ENCODE measurements around the gene MBTPS1.

DNA sequence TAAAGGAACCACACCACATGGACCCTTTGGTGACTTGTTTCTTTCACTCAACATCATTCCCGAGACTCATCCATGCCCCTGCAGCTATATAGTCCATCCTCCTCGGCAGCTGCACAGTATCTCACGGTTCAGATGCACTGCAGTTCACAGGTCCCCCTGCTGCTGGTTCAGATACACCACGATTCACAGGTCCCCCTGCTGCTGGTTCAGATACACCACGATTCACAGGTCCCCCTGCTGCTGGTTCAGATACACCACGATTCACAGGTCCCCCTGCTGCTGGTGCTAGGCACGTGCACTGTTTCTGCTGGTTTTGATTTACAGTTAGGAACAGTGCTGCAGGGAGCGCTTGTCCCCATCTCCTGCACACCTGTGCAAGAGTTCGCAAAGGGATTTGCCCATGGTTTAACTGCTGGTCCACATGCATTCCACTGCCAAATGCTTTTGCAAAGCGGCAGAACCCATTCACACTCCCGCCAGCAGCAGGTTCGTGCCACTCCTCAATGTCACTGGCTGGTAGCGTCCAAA is 24.5 kb upstream of the MBTPS1 start:
- no peak for TF ChIP-seq POLR2A (IDR thresholded peaks at IDR 0.05)
- TF ChIP-seq, protein P1, sequence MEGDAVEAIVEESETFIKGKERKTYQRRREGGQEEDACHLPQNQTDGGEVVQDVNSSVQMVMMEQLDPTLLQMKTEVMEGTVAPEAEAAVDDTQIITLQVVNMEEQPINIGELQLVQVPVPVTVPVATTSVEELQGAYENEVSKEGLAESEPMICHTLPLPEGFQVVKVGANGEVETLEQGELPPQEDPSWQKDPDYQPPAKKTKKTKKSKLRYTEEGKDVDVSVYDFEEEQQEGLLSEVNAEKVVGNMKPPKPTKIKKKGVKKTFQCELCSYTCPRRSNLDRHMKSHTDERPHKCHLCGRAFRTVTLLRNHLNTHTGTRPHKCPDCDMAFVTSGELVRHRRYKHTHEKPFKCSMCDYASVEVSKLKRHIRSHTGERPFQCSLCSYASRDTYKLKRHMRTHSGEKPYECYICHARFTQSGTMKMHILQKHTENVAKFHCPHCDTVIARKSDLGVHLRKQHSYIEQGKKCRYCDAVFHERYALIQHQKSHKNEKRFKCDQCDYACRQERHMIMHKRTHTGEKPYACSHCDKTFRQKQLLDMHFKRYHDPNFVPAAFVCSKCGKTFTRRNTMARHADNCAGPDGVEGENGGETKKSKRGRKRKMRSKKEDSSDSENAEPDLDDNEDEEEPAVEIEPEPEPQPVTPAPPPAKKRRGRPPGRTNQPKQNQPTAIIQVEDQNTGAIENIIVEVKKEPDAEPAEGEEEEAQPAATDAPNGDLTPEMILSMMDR (IDR thresholded peaks at IDR 0.05), result no peak
